Retinal pigment epithelial cell (primary cell): ENCODE data around the gene CUX1.

Source experiments
- DNase-seq: peaks from one replicate; pipeline ENCODE4 v3.0.0-alpha.2; 2010; ENCODE audit warnings: low read depth
- H3K4me3 ChIP-seq: 2 replicates; pipeline ENCODE4 v1.5.1; 2011; ENCODE audit warnings: mild to moderate bottlenecking, low read length, control low read depth, moderate library complexity
- CTCF ChIP-seq: conservative IDR thresholded peaks from 2 replicates; pipeline ENCODE4 v1.5.1; 2011; ENCODE audit warnings: low read depth, low read length, control low read depth, inconsistent platforms

Gene CUX1

DNA sequence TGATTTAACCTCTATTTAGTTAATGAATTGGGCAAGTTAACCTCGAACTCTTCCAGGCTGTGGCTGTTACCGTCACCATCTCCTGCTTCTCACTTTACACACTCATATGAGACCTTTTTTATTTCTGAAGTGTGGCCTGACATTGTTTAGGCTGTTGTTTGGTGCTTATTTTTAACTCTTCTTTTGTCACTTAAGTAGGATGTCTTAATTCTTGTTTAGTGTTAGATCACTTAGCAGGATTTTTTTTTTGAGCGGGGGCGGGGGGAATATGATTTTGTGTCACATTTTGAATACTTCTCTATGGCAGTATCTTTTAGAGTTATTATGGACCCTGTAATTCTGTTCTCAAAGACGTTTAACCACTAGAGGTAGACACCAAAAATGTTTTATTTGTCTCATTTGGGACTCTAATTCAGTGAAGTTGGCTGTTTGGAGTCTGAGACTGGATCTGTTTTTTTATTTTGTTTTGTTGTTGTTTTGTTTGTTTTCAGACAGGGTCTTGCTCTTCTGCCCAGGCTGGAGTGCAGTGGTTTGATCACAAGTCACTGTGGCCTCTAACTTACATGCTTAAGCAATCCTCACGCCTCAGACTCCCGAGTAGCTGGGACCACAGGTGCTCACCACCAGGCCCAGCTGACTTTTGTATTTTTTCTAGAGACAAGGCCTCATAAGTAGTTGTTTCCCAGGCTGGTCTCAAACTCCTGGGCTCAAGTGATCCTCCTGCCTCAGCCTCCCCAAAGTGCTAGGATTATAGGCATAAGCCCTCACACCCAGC is 73.5 kb downstream of the CUX1 start:
- H3K4me3 ChIP-seq: no peak overlapping the region
- no peak for TF ChIP-seq CTCF
- DNase-seq: no peak

- TF ChIP-seq CTCF: no peak
- no peak for DNase-seq
- no peak overlapping the region for H3K4me3 ChIP-seq
Observed at GRCh38 chr7:101891936-101892640, 74.7 kb downstream of the CUX1 start.

GRCh38 chr7:101893341-101894082 is 76.1 kb downstream of the CUX1 start:
- no peak for DNase-seq
- no peak for TF ChIP-seq CTCF
- no peak overlapping the region for H3K4me3 ChIP-seq

GRCh38 chr7:101896316-101896715 is 78.9 kb downstream of the CUX1 start:
- DNase-seq: no peak
- no peak for TF ChIP-seq CTCF
- no peak overlapping the region for H3K4me3 ChIP-seq

- DNase-seq: no peak
- H3K4me3 ChIP-seq: no peak overlapping the region
- TF ChIP-seq CTCF: no peak
Observed at GRCh38 chr7:101896941-101897340, 79.5 kb downstream of the CUX1 start.

GRCh38 chr7:101898106-101898505 is 80.7 kb downstream of the CUX1 start:
- no peak for TF ChIP-seq CTCF
- no peak overlapping the region for H3K4me3 ChIP-seq
- no peak for DNase-seq
